T-helper 2 cell treated with Interferon-gamma antibody and Interleukin-4, amounts not matched to agents 5 μg/mL and 100 μg/mL, for 36 hours (primary cell): ENCODE results near the gene GCNT1.
"Not testable (repeated sequence)": the region's sequence is repeated elsewhere in the genome, so short reads cannot be mapped to it uniquely, and the experiment has no call there.

Experiments used
- DNase-seq: peaks from one replicate; pipeline ENCODE4 v3.0.0; 2021; ENCODE audit warnings: low spot score
- H3K27ac Mint-ChIP-seq: one replicate; pipeline ENCODE4 v1.8.0; 2021; ENCODE audit warnings: mild to moderate bottlenecking, mixed read lengths
- H3K27me3 Mint-ChIP-seq: one replicate; pipeline ENCODE4 v1.8.0; 2021; ENCODE audit warnings: low read depth, mixed read lengths
- H3K36me3 Mint-ChIP-seq: one replicate; pipeline ENCODE4 v1.8.0; 2021; ENCODE audit warnings: low read depth, mixed read lengths
- H3K4me1 Mint-ChIP-seq: one replicate; pipeline ENCODE4 v1.8.0; 2021; ENCODE audit warnings: low read depth, mixed read lengths
- H3K4me3 Mint-ChIP-seq: one replicate; pipeline ENCODE4 v1.8.0; 2022; ENCODE audit warnings: mild to moderate bottlenecking, moderate library complexity, mixed read lengths
- H3K9me3 Mint-ChIP-seq: one replicate; pipeline ENCODE4 v1.8.0; 2021; ENCODE audit warnings: mixed read lengths

The GCNT1 gene

GRCh38 chr9:76433406-76433805, 25.6 kb upstream of the GCNT1 start:
- no peak for DNase-seq
- Mint-ChIP-seq H3K36me3 (no peaks in the 10 kb centered on the region), H3K27me3 (no peaks in the 10 kb centered on the region), H3K27ac (no peak overlapping the region), H3K4me1 (peaks cover 3% of the 10 kb centered on the region), H3K9me3 (no peaks in the 10 kb centered on the region), H3K4me3 (no peak overlapping the region)

GRCh38 chr9:76433836-76434235, 25.1 kb upstream of the GCNT1 start:
- Mint-ChIP-seq H3K4me1 (peaks cover 6% of the 10 kb centered on the region), H3K4me3 (no peak overlapping the region), H3K9me3 (no peaks in the 10 kb centered on the region), H3K36me3 (no peaks in the 10 kb centered on the region), H3K27me3 (no peaks in the 10 kb centered on the region), H3K27ac (no peak overlapping the region)
- no peak for DNase-seq

GRCh38 chr9:76434897-76435296, 24.1 kb upstream of the GCNT1 start:
- H3K9me3 Mint-ChIP-seq, H3K4me1 Mint-ChIP-seq, H3K4me3 Mint-ChIP-seq, H3K27me3 Mint-ChIP-seq, DNase-seq, H3K27ac Mint-ChIP-seq, H3K36me3 Mint-ChIP-seq: not testable (repeated sequence)

GRCh38 chr9:76437017-76437699, 21.8 kb upstream of the GCNT1 start:
- H3K4me1 Mint-ChIP-seq: peaks cover 25% of the 10 kb centered on the region
- H3K4me3 Mint-ChIP-seq, DNase-seq, H3K27ac Mint-ChIP-seq, H3K27me3 Mint-ChIP-seq, H3K36me3 Mint-ChIP-seq, H3K9me3 Mint-ChIP-seq: not testable (repeated sequence)

- Mint-ChIP-seq H3K36me3 (no peaks in the 10 kb centered on the region), H3K9me3 (no peaks in the 10 kb centered on the region), H3K27me3 (no peaks in the 10 kb centered on the region), H3K4me1 (peaks cover 25% of the 10 kb centered on the region), H3K27ac (peak overlapping the region; percentile 1), H3K4me3 (no peak overlapping the region)
- DNase-seq: peak; percentile 38
Observed at GRCh38 chr9:76438841-76439588, 20.0 kb upstream of the GCNT1 start.

GRCh38 chr9:76441551-76442322, 17.2 kb upstream of the GCNT1 start:
- peaks cover 28% of the 10 kb centered on the region for H3K4me1 Mint-ChIP-seq
- H3K27ac Mint-ChIP-seq: peak overlapping the region; percentile 78
- DNase-seq: peak; percentile 76
- H3K36me3 Mint-ChIP-seq: no peaks in the 10 kb centered on the region
- peak overlapping the region; percentile 55 for H3K4me3 Mint-ChIP-seq
- no peaks in the 10 kb centered on the region for H3K9me3 Mint-ChIP-seq
- H3K27me3 Mint-ChIP-seq: no peaks in the 10 kb centered on the region

- Mint-ChIP-seq H3K36me3 (no peaks in the 10 kb centered on the region), H3K4me1 (peaks cover 25% of the 10 kb centered on the region), H3K4me3 (no peak overlapping the region), H3K27ac (no peak overlapping the region), H3K27me3 (no peaks in the 10 kb centered on the region), H3K9me3 (no peaks in the 10 kb centered on the region)
- DNase-seq: no peak
Observed at GRCh38 chr9:76443887-76444286, 15.1 kb upstream of the GCNT1 start.

GRCh38 chr9:76444322-76444929, 14.6 kb upstream of the GCNT1 start:
- Mint-ChIP-seq H3K27ac (no peak overlapping the region), H3K27me3 (no peaks in the 10 kb centered on the region), H3K9me3 (no peaks in the 10 kb centered on the region), H3K36me3 (no peaks in the 10 kb centered on the region), H3K4me1 (peaks cover 23% of the 10 kb centered on the region), H3K4me3 (no peak overlapping the region)
- no peak for DNase-seq

GRCh38 chr9:76445976-76446375, 13.0 kb upstream of the GCNT1 start:
- no peak overlapping the region for H3K27ac Mint-ChIP-seq
- no peaks in the 10 kb centered on the region for H3K9me3 Mint-ChIP-seq
- DNase-seq: no peak
- no peaks in the 10 kb centered on the region for H3K27me3 Mint-ChIP-seq
- H3K36me3 Mint-ChIP-seq: no peaks in the 10 kb centered on the region
- peaks cover 16% of the 10 kb centered on the region for H3K4me1 Mint-ChIP-seq
- no peak overlapping the region for H3K4me3 Mint-ChIP-seq

GRCh38 chr9:76448501-76448900, 10.5 kb upstream of the GCNT1 start:
- Mint-ChIP-seq H3K27me3 (no peaks in the 10 kb centered on the region), H3K4me1 (peaks cover 7% of the 10 kb centered on the region), H3K9me3 (no peaks in the 10 kb centered on the region), H3K4me3 (no peak overlapping the region), H3K36me3 (no peaks in the 10 kb centered on the region), H3K27ac (no peak overlapping the region)
- no peak for DNase-seq

- H3K4me1 Mint-ChIP-seq: peaks cover 7% of the 10 kb centered on the region
- H3K9me3 Mint-ChIP-seq: no peaks in the 10 kb centered on the region
- no peak overlapping the region for H3K4me3 Mint-ChIP-seq
- no peaks in the 10 kb centered on the region for H3K27me3 Mint-ChIP-seq
- no peaks in the 10 kb centered on the region for H3K36me3 Mint-ChIP-seq
- DNase-seq: no peak
- H3K27ac Mint-ChIP-seq: no peak overlapping the region
Observed at GRCh38 chr9:76451234-76451633, 7.7 kb upstream of the GCNT1 start.

GRCh38 chr9:76452839-76453238, 6.1 kb upstream of the GCNT1 start:
- Mint-ChIP-seq H3K27me3 (no peaks in the 10 kb centered on the region), H3K4me3 (no peak overlapping the region), H3K36me3 (no peaks in the 10 kb centered on the region)

GRCh38 chr9:76453785-76454184, 5.2 kb upstream of the GCNT1 start:
- Mint-ChIP-seq H3K27me3 (no peaks in the 10 kb centered on the region), H3K4me3 (no peak overlapping the region), H3K27ac (no peak overlapping the region), H3K9me3 (no peaks in the 10 kb centered on the region), H3K36me3 (no peaks in the 10 kb centered on the region), H3K4me1 (peaks cover 16% of the 10 kb centered on the region)
- DNase-seq: no peak

More at GRCh38 chr9:76452839-76453238, 6.1 kb upstream of the GCNT1 start:
- Mint-ChIP-seq H3K4me1 (peaks cover 11% of the 10 kb centered on the region), H3K27ac (no peak overlapping the region), H3K9me3 (no peaks in the 10 kb centered on the region)
- DNase-seq: no peak

- Mint-ChIP-seq H3K9me3 (no peaks in the 10 kb centered on the region), H3K4me3 (no peak overlapping the region), H3K27me3 (no peaks in the 10 kb centered on the region), H3K4me1 (peaks cover 16% of the 10 kb centered on the region), H3K27ac (no peak overlapping the region), H3K36me3 (no peaks in the 10 kb centered on the region)
- DNase-seq: no peak
Observed at GRCh38 chr9:76454311-76454710, 4.7 kb upstream of the GCNT1 start.
